Measurements from ENCODE around the gene TAAR9. TPM values are rescaled to one million over a fixed set of nuclear protein-coding genes. Genes with fewer than 3 reads are reported as not detected.

The TAAR9 gene
- not detected in 2 replicates for total RNA-seq

GRCh38 chr6:132537977-132538376 is at the start of gene TAAR9:
TAAR9 (plus strand) TSS chr6:132538277; CDS start chr6:132538290, 13 bp downstream.

GRCh38 chr6:132512638-132513632 is 25.1 kb upstream of the TAAR9 start, which contains the start of gene STX7:
STX7 (minus strand) TSS chr6:132513116; CDS start chr6:132503530, 9,586 bp downstream.

GRCh38 chr6:132552372-132552771 is 14.3 kb downstream of the TAAR9 start, which contains the start of gene TAAR8:
TAAR8 (plus strand) TSS chr6:132552672; CDS start chr6:132552693, 21 bp downstream.

GRCh38 chr6:132570221-132570777 is 32.2 kb downstream of the TAAR9 start, which contains the start of gene TAAR6:
TAAR6 (plus strand) TSS chr6:132570322; CDS start chr6:132570322, 0 bp downstream.

Other genes with a start within 250 kb of the TAAR9 start
- 0.09 TPM in 1 of 2 replicates, not detected in the other for gene MOXD1, start 136.8 kb upstream of the TAAR9 start, total RNA-seq
- 29.4 and 36.1 TPM in 2 replicates for gene STX7, start 25.2 kb upstream of the TAAR9 start, total RNA-seq
- not detected in 2 replicates for gene TAAR8, start 14.4 kb downstream of the TAAR9 start, total RNA-seq
- not detected in 2 replicates for gene TAAR6, start 32.0 kb downstream of the TAAR9 start, total RNA-seq
- not detected in 2 replicates for gene TAAR5, start 51.5 kb downstream of the TAAR9 start, total RNA-seq
- not detected in 2 replicates for gene TAAR2, start 86.0 kb downstream of the TAAR9 start, total RNA-seq
- not detected in 2 replicates for gene TAAR1, start 120.9 kb downstream of the TAAR9 start, total RNA-seq
- gene VNN1, start 175.8 kb downstream of the TAAR9 start, total RNA-seq = under 0.01 TPM in 1 of 2 replicates, not detected in the other
- gene VNN2, start 219.6 kb downstream of the TAAR9 start, total RNA-seq = not detected in 2 replicates

All from endothelial cell of coronary artery (primary cell).